ENCODE results near the gene GABBR2. TPM values are rescaled to one million over a fixed set of nuclear protein-coding genes. Genes with fewer than 3 reads are reported as not detected.

GABBR2 gene
- total RNA-seq, 1 donor = 0.27 TPM

GRCh38 chr9:98450496-98450895 is 258.2 kb downstream of the GABBR2 start:
- H3K4me3 ChIP-seq (ENCODE audit: low read depth, low read length) = no peak overlapping the region
- no peak for TF ChIP-seq CTCF (IDR thresholded peaks at IDR 0.05; ENCODE audit: insufficient read depth, low read length)
- DNase-seq (ENCODE audit: low read depth) = peak; percentile 21

GRCh38 chr9:98449871-98450270 is 258.9 kb downstream of the GABBR2 start:
- no peak for DNase-seq (ENCODE audit: low read depth)
- TF ChIP-seq CTCF (IDR thresholded peaks at IDR 0.05; ENCODE audit: insufficient read depth, low read length) = no peak
- H3K4me3 ChIP-seq (ENCODE audit: low read depth, low read length) = no peak overlapping the region

GRCh38 chr9:98445576-98445975 is 263.2 kb downstream of the GABBR2 start:
- no peak for DNase-seq (ENCODE audit: low read depth)
- no peak overlapping the region for H3K4me3 ChIP-seq (ENCODE audit: low read depth, low read length)
- no peak for TF ChIP-seq CTCF (IDR thresholded peaks at IDR 0.05; ENCODE audit: insufficient read depth, low read length)

- TF ChIP-seq CTCF (IDR thresholded peaks at IDR 0.05; ENCODE audit: insufficient read depth, low read length) = no peak
- no peak for DNase-seq (ENCODE audit: low read depth)
- no peak overlapping the region for H3K4me3 ChIP-seq (ENCODE audit: low read depth, low read length)
These were observed 264.1 kb downstream of the GABBR2 start for GRCh38 chr9:98444601-98445000.

GRCh38 chr9:98442541-98442940 is 266.2 kb downstream of the GABBR2 start:
- H3K4me3 ChIP-seq (ENCODE audit: low read depth, low read length) = no peak overlapping the region
- DNase-seq (ENCODE audit: low read depth) = peak; percentile 17
- TF ChIP-seq CTCF (IDR thresholded peaks at IDR 0.05; ENCODE audit: insufficient read depth, low read length) = no peak

GRCh38 chr9:98442114-98442513 is 266.6 kb downstream of the GABBR2 start:
- no peak overlapping the region for H3K4me3 ChIP-seq (ENCODE audit: low read depth, low read length)
- no peak for DNase-seq (ENCODE audit: low read depth)
- TF ChIP-seq CTCF (IDR thresholded peaks at IDR 0.05; ENCODE audit: insufficient read depth, low read length) = no peak

- DNase-seq (ENCODE audit: low read depth) = no peak
- no peak for TF ChIP-seq CTCF (IDR thresholded peaks at IDR 0.05; ENCODE audit: insufficient read depth, low read length)
- no peak overlapping the region for H3K4me3 ChIP-seq (ENCODE audit: low read depth, low read length)
These were observed 270.1 kb downstream of the GABBR2 start for GRCh38 chr9:98438666-98439065.
